T-helper 1 cell treated with Interleukin-12 subunit alpha and Interleukin-12 subunit beta and Interleukin-4 antibody, amounts not matched to agents 30 μg/mL and 1 μg/mL, for 36 hours (primary cell): ENCODE data around the gene CCDC85C.

Source experiments
- H3K27ac Mint-ChIP-seq: one replicate; pipeline ENCODE4 v1.8.0; 2021; ENCODE audit warnings: mild to moderate bottlenecking, mixed read lengths
- H3K27me3 Mint-ChIP-seq: one replicate; pipeline ENCODE4 v1.8.0; 2021; ENCODE audit warnings: low read depth, mixed read lengths
- H3K36me3 Mint-ChIP-seq: one replicate; pipeline ENCODE4 v1.8.0; 2021; ENCODE audit warnings: low read depth, mixed read lengths
- H3K4me1 Mint-ChIP-seq: one replicate; pipeline ENCODE4 v1.8.0; 2021; ENCODE audit warnings: low read depth, mixed read lengths
- H3K4me3 Mint-ChIP-seq: one replicate; pipeline ENCODE4 v1.8.0; 2021; ENCODE audit warnings: mild to moderate bottlenecking, moderate library complexity, mixed read lengths
- H3K9me3 Mint-ChIP-seq: one replicate; pipeline ENCODE4 v1.8.0; 2021; ENCODE audit warnings: mixed read lengths

The CCDC85C gene

DNA sequence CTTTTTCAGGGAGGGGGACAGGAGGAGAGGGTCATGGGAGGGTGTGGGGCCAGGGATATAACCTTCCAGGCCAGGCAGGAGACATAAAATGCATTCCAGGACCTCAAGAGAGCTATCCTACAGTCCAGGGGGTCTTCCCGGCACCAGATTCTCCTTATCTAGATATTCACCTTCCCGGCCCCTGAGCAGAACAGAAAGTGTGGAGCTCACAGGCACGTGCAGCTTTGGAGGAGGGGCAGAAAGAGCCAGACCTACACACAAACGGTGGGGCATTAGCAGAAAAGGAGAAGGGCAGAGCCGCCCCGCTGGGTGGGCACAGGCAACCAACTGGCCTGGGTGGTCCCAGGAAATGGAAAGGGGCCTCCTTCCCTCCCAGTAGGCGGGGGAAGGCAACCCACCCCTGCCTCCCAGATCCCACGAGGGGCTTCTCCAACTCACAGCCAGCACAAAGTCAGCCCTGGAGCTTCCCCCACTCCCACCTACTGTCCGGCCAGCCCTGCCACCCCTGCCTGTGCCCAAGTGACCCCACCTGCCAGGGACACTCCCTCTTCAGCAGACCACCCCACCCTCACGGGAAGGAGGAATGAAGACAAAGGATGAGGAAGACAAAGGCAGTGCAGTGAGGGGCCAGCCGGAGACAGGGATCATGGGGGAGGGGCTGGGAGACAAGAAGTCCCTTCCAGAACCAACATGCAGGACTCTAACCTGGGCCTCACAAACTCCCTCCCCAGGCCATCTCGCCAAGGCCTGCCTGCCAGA is 33.3 kb downstream of the CCDC85C start:
- no peaks in the 10 kb centered on the region for H3K9me3 Mint-ChIP-seq
- no peaks in the 10 kb centered on the region for H3K27me3 Mint-ChIP-seq
- no peaks in the 10 kb centered on the region for H3K36me3 Mint-ChIP-seq
- no peak overlapping the region for H3K27ac Mint-ChIP-seq
- no peak overlapping the region for H3K4me3 Mint-ChIP-seq
- H3K4me1 Mint-ChIP-seq = no peaks in the 10 kb centered on the region

DNA sequence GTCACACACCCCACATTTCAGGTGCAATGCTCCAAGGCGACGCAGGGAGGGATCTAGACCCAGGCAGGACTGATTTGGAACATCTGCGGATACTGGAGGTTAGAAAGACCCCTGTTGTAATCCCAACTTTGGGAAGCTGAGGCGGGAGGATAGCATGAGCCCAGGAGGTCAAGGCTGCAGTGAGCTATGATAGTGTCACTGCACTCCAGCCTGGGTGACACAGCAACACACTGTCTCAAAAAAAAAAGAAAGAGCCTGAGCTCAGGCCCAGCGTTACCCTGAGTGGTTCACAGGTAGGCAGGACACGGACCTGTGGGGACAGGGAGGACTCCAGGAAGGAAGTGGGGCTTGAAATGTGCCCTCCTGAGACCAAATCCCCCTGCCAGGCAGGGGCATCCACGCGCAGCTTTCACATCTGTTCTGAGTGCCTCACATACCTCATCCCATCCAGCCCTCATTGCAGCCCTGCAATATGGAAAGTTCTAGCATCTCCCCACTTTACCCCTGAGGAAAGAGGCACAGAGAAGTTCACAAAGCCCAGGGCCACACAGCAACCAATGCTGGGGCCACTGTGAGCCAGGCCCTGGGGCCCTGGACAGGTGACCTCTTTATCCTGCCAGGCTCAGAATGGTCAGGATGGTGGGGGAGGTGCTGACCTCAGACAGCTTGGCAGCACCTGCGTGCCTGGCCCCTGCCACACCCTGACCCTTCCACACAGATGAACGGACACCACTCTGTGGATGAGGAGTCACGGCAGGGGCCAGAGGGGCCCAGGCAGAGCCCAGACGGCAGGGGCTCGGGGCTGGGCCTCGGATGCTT is 34.1 kb downstream of the CCDC85C start:
- Mint-ChIP-seq H3K36me3 (no peaks in the 10 kb centered on the region), H3K9me3 (no peaks in the 10 kb centered on the region), H3K4me1 (no peaks in the 10 kb centered on the region), H3K27ac (no peak overlapping the region), H3K4me3 (no peak overlapping the region), H3K27me3 (no peaks in the 10 kb centered on the region)

DNA sequence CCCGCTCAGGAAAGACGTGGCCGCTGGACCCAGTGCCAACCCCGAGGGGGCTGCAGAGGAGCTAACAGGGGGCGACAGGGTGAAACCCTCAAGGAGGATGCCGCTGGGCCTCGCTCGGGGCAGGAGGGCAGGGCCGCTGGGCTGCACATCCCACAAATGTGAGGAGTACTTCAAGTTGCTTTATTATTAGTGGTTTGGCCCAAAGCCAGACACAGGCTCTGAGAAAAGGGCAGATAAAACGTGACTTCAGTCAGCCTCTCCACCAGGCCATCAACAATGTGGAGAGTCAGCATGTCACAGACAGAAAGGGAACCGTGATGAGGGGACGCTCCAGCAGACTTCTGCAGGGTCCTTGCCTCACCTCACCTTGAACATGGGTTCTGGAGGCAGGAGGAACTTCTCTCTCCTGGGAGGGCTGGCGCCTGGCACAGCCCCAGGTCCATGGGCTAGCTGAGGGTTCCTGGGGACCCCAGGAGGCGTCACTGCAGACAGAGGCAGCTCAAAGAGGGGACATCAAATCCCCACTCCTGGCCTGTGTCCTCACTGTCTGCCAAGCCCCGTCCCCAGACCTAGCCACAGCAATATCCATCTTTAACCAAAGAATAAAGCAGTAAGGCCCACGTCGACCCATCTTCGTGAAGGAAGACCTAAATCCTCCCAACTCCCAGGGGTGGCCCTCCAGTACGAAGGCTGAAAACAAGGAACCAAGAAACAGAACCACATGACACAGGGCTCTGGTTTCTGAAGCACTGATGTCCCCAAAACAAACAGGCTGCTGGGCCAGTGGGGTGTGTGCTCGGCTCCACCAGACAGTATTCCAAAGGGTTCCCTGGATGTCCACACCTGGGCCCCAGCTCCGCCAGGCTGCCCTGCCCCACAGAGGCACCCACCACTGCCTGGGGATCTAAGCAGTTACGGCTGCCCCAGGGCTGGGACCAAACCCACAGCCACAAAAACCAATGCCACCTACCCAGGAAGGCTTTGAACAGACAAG is 35.1 kb downstream of the CCDC85C start:
- H3K4me3 Mint-ChIP-seq = no peak overlapping the region
- H3K27ac Mint-ChIP-seq = no peak overlapping the region
- H3K9me3 Mint-ChIP-seq = no peaks in the 10 kb centered on the region
- H3K4me1 Mint-ChIP-seq = no peaks in the 10 kb centered on the region
- H3K27me3 Mint-ChIP-seq = no peaks in the 10 kb centered on the region
- no peaks in the 10 kb centered on the region for H3K36me3 Mint-ChIP-seq

DNA sequence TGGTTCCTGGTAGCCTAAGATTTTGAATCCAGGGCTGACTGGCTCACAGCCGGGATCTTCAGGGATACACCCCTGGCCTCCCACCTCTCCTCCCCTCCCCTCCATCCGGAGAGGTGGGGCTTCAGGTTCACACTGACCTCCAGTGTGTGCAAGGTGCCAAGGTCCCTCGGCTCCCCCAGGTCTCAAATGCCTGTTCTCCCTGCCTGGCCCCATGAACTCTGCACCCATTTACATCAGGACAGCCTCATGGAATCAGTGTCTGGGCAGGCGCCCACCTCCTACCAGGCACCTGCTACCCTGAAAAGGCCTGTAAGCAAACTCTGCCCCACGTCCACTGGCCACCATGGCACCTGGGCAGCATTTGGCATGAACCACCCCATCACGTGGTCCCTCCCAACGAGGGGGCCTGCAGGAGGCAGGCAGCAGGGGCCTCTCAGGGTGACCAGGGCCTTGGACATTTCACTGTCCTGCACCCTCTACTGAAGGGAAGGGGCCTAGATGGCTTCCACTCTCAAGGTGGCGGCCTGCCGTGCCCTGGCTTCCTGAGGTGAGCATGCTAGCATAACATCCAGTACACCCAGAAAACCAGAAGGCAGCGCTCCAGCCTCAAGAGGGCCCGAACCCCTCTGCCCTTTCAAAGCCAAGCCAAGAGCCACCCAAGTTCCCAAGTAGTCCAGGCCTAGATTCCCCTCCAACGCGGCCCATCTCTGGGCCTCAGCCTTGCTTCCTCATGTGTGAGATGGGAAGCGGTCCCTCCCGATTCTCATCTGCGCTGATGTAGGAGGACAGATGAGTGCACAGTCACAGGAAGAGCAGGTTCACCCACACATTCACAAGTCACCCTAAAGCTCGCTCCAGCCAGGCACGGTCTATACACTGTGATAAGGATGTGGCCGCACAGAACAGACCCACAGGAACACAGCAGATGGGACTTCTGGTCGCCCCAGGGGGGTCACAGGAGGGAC is 37.3 kb downstream of the CCDC85C start:
- H3K27me3 Mint-ChIP-seq = no peaks in the 10 kb centered on the region
- H3K4me1 Mint-ChIP-seq = no peaks in the 10 kb centered on the region
- no peak overlapping the region for H3K27ac Mint-ChIP-seq

DNA sequence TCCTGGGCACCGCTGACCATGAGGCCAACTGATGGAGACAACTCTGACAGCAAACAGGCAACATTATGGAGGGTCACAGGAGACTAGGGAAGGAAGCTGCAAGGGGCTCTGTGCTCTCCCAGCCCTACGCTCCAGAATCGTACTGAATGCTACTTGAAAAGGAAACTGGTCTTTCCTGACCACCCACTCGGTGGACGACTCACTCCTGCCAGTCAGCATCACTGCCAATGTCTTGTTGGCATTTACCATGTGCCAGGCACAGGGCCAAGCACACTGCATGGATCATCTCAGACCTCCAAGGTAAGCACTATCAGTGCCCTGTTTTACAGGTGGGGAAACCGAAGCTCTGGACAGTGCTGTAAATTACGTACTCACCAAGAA is 38.0 kb downstream of the CCDC85C start:
- no peaks in the 10 kb centered on the region for H3K4me1 Mint-ChIP-seq
- H3K36me3 Mint-ChIP-seq = no peaks in the 10 kb centered on the region
- no peaks in the 10 kb centered on the region for H3K27me3 Mint-ChIP-seq
- no peaks in the 10 kb centered on the region for H3K9me3 Mint-ChIP-seq
- no peak overlapping the region for H3K27ac Mint-ChIP-seq
- no peak overlapping the region for H3K4me3 Mint-ChIP-seq

More for the DNA sequence above, 37.3 kb downstream of the CCDC85C start:
- H3K36me3 Mint-ChIP-seq = no peaks in the 10 kb centered on the region
- no peaks in the 10 kb centered on the region for H3K9me3 Mint-ChIP-seq
- no peak overlapping the region for H3K4me3 Mint-ChIP-seq

DNA sequence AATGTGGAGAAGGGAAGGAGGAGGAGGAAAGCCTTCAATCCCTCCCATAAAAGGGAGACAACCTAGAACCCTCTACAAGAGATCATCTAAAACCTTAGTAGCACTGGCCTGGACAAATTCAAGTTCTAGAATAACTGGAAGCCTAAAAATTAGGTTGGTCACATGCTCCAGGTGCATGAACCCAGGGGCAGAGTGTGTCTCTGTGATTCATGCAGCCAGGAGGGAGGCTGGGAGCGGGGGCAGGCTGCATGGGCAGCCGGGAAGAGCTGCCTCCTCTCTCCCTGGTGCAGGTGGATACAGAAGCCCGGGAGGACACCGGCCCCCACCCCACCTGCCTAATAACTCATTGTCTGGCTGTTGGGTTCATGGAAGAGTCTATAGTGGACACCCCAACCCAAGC is 38.6 kb downstream of the CCDC85C start:
- H3K9me3 Mint-ChIP-seq = no peaks in the 10 kb centered on the region
- H3K27me3 Mint-ChIP-seq = no peaks in the 10 kb centered on the region
- no peaks in the 10 kb centered on the region for H3K4me1 Mint-ChIP-seq
- no peak overlapping the region for H3K27ac Mint-ChIP-seq
- no peak overlapping the region for H3K4me3 Mint-ChIP-seq
- H3K36me3 Mint-ChIP-seq = no peaks in the 10 kb centered on the region

DNA sequence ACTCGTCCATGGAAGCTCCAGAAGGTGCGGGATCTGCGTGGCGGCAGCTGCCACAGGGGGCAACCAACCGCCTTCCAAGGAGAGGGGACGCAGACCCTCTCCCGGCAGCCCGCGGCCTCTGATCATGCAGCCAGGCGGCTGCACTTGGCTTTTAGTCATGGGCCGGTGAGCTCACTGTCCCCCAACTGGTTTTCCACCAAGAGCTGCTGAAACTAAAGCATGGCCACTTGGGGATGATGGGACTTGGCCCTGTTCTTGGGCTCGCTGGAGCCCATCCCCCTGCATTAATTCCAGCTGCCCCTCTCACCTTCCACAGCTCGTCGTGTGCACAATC is 39.1 kb downstream of the CCDC85C start:
- no peaks in the 10 kb centered on the region for H3K9me3 Mint-ChIP-seq
- H3K4me3 Mint-ChIP-seq = no peak overlapping the region
- no peaks in the 10 kb centered on the region for H3K27me3 Mint-ChIP-seq
- H3K36me3 Mint-ChIP-seq = no peaks in the 10 kb centered on the region
- H3K4me1 Mint-ChIP-seq = no peaks in the 10 kb centered on the region
- no peak overlapping the region for H3K27ac Mint-ChIP-seq

DNA sequence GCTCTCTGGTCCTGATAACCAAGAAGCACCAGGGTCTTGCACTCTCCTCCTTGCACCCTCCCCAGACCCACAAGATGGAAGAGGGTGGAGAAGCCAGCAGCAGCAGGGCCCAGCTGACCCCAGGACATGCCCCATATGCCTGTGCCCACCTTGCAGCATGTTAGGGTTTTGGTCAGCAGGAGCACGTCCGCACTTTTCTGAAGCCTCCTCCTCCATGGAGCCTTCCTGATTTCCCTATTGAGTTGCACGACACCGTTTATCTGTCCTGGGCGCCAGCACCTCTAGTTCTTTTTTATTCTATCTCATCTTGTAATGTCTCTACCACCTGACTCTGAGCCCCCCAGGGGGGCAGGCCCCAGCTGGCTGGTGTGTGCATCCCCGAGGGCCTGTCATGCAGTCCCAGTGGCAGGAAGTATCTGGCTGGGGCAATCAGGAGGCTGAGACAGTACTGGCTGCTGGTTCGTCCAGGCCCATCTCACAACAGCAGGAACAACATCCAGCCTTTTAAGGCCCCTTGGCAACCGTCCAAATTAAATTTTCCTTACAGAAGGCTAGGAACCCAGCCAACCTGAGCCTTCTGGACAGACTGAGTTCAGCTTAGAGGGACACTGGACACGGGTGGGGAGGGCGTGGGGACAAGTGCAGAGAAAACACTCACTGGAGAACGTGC is 39.6 kb downstream of the CCDC85C start:
- no peak overlapping the region for H3K27ac Mint-ChIP-seq

DNA sequence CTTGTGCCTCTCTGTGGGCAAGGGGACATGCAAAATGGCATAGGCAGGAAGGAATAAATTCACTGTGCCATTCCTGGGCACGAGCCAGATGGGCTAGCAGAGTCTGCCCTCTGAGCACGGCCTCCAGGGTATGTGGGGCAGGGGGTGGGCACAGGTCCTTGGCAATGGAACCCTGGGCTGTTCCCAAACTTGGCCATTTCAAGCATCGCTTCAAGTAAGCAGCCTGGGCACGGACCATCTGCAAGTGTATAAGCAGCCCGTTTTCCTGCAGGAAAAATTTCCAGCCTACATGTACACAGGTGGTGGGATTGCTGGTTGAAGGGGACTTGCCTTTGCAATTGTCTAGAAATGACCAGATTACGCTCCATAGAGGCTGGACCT is 40.3 kb downstream of the CCDC85C start:
- H3K4me1 Mint-ChIP-seq = no peaks in the 10 kb centered on the region
- H3K9me3 Mint-ChIP-seq = no peaks in the 10 kb centered on the region
- no peak overlapping the region for H3K27ac Mint-ChIP-seq
- no peaks in the 10 kb centered on the region for H3K27me3 Mint-ChIP-seq
- no peak overlapping the region for H3K4me3 Mint-ChIP-seq
- no peaks in the 10 kb centered on the region for H3K36me3 Mint-ChIP-seq

More for the DNA sequence above, 39.6 kb downstream of the CCDC85C start:
- H3K9me3 Mint-ChIP-seq = no peaks in the 10 kb centered on the region
- no peaks in the 10 kb centered on the region for H3K36me3 Mint-ChIP-seq
- no peaks in the 10 kb centered on the region for H3K4me1 Mint-ChIP-seq
- H3K27me3 Mint-ChIP-seq = no peaks in the 10 kb centered on the region
- H3K4me3 Mint-ChIP-seq = no peak overlapping the region

DNA sequence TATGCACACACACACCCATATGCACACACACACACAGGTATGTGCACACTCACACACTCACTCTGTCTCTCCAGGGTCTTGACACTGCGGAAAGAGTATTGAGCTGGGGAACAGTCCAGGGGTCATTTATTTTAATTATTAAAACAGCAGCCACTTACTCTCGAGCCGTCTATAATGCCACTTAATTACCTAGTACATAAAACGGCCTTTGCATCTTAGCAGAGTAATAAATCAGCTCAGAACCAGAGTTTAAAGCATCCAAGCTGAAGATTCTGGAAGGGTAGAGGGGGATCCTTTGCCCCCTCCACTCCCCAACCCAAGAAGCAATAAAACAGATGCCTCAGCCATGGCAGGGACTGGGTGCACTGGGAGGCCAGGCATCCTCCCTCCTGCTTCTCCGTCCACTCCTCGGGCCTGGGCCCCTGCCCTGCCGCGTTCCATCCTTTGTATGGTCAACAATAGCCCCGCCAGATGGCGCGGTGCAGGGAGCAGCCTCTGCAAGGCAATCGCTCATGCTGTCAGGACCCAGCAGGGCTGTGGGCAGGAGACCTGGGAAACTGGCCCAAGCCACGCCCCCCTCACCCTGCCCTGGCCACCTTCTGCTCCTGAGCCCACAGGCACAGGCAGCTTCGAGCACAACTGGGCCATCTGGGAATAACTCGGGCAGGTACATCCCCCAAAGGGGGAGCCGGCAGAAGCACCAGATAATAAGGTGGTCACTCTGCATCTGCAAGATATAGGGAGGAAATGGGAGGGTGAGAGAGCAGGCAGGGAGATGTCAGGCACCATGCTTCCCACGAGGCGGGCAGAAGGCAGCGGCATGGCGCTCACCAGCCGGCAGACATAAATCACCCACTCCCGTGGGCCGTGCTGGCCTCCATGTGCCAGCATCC is 40.9 kb downstream of the CCDC85C start:
- Mint-ChIP-seq H3K4me1 (no peaks in the 10 kb centered on the region), H3K4me3 (no peak overlapping the region), H3K36me3 (no peaks in the 10 kb centered on the region), H3K27me3 (no peaks in the 10 kb centered on the region), H3K27ac (no peak overlapping the region), H3K9me3 (no peaks in the 10 kb centered on the region)

DNA sequence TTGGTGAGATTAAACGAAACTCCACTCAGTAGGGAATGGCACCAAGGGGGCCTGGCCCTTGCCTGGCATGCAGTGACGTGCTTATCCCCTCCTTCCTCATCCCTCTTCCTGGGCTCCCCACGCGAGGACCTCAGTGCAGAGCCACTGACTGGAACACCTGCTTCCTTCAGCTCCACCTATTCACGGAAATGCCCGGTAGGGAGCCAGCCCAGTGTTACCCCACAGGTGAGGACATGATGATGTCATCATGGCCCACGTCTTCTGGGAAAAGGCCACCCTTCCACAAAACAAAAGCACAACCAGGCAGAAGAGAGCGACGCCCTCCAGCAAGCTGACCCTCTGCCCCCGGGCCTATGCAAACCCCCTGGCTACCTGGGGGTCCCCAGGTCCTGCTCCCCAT is 42.1 kb downstream of the CCDC85C start:
- Mint-ChIP-seq H3K4me3 (no peak overlapping the region), H3K27ac (no peak overlapping the region), H3K36me3 (no peaks in the 10 kb centered on the region), H3K9me3 (no peaks in the 10 kb centered on the region), H3K4me1 (no peaks in the 10 kb centered on the region), H3K27me3 (no peaks in the 10 kb centered on the region)

DNA sequence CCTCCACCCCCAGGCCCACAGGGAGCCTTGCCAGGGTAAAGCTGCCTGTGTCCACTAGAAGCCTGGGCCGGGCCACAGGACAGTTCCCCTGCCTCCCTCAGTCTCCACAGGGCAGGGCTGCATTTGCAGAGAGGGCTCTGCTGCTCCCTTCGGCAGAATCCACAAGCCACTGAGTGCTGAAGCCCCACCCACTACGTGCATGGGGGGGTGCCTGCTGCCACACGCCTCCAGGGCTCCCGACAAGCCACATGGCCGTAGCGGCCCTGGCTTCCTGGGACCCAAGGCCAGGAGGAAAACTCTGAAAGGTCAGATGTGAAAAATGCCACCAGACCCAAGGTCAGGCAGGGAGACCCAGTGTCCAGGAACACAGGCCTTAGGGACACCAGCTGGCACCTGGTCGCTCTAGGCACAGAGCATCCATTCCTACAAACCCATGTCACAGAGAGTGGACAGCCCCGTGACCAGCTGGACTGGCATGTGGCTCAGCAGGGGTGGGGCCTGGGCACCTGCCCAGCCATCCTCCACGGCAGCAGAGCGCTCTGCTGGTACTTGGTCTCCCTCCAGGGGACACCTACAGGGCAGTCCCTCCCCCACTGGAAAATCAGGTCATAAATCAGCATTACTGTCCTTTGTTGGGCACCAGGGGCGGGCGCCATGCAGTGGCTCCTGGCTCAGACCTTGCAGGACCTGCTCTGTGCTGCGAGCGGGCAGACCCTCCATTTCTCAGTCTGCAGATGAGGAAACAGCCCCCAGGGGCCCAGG is 42.9 kb downstream of the CCDC85C start:
- Mint-ChIP-seq H3K36me3 (no peaks in the 10 kb centered on the region), H3K9me3 (no peaks in the 10 kb centered on the region), H3K27ac (no peak overlapping the region), H3K27me3 (no peaks in the 10 kb centered on the region), H3K4me1 (no peaks in the 10 kb centered on the region), H3K4me3 (no peak overlapping the region)
